Fibroblast of skin of scalp (primary cell): ENCODE measurements around the gene INAFM1.
"Not testable (repeated sequence)": the region's sequence is repeated elsewhere in the genome, so short reads cannot be mapped to it uniquely, and the experiment has no call there.

Experiments used
- DNase-seq: peaks from one replicate; pipeline ENCODE4 v3.0.0-alpha.2; 2013

The INAFM1 gene

GRCh38 chr19:47240996-47241918 is 33.4 kb upstream of the INAFM1 start:
- peak; percentile 85 for DNase-seq

DNA sequence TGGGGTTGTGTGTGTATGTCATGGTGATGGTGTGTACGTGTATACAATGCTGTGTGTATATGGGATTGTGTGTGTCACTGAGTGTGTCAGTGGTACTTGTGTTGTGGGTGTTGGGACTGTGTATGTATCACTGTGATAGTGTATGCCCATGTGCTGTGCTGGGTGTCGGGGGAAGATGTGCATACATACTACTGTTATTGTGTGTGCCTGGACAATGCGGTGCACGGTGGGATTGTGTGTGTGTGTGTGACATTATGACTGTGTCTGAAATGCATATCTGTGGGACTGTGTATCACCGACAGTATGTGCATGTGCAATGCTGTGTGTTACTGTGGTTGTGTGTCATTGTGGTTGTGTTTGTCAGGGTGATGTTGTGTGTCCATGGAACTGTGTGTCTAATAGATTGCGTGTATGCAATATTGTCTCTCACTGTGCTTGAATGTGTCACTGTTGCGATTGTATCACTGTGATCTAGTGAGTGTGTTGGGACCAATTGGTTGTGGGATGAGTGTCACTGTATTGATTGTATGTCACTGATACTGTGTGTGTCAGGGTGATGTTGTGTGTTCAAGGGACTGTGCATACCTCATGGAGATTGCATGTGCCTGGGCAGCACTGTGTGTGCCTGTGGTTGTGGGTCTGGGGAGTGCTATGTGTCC is 32.6 kb upstream of the INAFM1 start:
- DNase-seq, result no peak

DNA sequence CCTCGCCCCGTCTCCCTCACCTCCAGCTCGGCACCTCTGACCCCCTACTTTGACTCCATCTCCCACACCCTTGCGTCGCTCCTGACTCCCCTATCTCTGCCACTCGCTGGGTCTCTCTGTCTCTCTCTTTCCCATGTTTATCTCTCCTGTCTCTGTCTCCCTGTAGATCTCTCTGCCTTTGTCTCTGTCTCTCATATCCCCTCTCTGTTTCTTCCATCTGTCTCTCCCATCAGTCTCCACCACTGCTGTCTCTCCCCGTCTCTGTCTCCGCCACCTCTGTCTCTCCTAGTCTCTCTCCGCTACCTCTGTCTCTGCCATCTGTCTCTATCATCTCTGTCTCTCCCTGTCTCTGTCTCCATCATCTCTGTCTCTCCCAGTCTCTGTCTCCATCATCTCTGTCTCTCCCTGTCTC is 31.3 kb upstream of the INAFM1 start:
- no peak for DNase-seq

GRCh38 chr19:47243776-47244547 is 30.7 kb upstream of the INAFM1 start:
- DNase-seq, result peak; percentile 99

DNA sequence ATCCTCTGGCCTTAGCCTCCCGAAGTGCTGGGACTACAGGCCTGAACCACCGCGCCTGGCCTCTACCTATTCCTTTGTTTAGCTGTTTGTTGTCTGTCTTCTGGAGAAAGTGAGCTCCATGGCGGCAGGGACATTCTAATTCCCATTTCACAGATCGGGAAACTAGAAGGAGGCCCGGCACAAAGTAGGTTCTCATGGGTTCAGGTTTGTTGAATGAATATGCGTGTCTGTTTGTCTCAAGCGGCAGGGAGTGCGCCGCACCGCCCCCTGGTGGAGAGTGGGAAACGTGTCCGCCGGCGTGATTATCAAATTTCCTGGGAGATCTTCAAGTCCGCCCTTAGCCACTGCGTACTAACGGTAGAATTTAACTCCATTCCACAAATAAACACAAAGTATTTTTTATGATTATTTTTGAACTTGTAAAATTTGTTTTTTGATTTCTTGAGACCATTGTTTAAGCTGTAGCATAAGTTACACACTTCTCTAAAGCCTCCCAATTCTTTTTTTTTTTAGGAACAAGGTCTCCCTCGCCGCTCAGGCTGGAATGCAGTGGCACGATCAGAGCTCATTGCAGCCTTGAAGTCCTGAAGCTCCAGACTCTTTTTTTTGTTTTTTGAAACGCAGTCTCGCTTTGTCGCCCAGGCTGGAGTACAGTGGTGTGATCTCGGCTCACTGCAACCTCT is 27.2 kb upstream of the INAFM1 start:
- peak; percentile 76 for DNase-seq

DNA sequence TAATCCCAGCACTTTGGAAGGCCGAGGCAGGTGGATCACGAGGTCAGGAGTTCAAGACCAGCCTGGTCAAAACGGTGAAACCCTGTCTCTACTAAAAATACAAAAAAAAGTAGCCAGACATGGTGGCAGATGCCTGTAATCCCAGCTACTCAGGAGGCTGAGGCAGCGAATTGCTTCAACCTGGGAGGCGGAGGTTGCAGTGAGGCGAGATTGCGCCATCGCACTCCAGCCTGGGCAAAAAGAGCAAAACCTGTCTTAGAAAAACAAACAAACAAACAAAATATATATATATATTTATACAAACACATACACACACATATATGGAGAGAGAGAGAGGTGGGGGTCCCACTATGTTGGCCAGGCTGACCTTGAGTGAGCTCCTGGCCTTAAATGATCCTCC is 21.7 kb upstream of the INAFM1 start:
- DNase-seq, result not testable (repeated sequence)

DNA sequence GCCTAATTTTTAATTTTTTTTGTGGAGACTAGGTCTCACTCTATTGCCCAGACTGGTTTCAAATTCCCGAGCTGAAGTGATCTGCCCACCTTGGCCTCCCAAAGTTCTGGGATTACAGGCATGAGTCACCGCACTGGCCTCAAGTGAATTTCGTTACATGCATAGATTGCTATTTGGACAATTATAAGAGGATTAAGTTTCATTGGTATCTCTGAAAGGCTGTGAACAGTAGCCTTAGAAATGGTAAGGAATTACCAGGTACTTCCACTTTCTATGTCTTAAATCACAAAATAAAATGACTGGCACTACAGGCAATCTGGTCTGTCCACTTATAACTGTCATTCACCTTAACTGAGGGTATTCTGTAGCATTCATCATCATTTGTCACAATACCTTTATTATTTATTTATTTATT is 21.2 kb upstream of the INAFM1 start:
- peak; percentile 89 for DNase-seq

DNA sequence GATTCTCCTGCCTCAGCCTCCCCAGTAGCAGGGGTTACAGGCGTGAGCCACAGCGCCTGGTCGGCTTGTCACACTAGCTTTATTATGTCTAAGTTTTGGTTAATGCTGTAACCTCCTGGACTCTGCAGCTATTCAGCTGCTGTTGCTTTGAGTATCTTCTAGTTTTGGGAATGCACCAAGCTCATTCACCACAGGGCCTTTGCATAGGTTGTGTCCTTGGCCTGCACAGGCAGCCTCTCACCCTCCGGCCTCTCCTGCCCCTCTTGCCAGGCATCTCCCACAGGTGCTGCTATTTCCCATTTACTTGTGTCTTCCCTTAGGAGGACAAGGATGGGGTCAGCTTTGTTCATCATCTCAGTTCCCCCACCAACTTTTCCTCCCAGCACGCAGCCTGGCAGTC is 20.7 kb upstream of the INAFM1 start:
- no peak for DNase-seq

GRCh38 chr19:47255879-47256692 is 18.6 kb upstream of the INAFM1 start, which contains the start of gene CCDC9:
Gene CCDC9, plus strand, starts transcription at chr19:47256525. Its CDS starts 1,876 bp downstream, at chr19:47258401.
- DNase-seq, result peak; percentile 98

GRCh38 chr19:47256693-47257410 is 17.8 kb upstream of the INAFM1 start:
- peak; percentile 99 for DNase-seq

GRCh38 chr19:47257411-47258169 is 17.1 kb upstream of the INAFM1 start:
- DNase-seq, result no peak

DNA sequence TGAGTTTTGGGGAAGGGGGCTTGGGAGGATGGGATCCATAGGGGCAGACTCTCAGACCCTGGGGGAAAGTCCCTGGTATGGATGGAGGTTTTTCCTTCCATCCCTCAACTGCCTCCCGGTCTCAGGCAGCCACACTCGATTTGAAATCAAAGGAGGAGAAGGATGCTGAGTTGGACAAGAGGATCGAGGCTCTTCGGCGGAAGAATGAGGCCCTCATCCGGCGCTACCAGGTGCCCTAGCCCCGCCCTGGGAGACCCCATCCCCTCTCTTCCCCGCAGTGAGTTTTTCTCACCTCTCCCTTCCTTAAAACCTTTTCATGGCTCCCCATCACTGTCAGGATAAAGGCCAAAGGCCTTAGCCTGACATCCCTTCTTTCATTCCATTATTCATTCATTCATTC is 16.3 kb upstream of the INAFM1 start:
- no peak for DNase-seq

GRCh38 chr19:47258895-47259555 is 15.7 kb upstream of the INAFM1 start:
- DNase-seq, result no peak

- no peak for DNase-seq
Measured at GRCh38 chr19:47260476-47260875, 14.2 kb upstream of the INAFM1 start.

DNA sequence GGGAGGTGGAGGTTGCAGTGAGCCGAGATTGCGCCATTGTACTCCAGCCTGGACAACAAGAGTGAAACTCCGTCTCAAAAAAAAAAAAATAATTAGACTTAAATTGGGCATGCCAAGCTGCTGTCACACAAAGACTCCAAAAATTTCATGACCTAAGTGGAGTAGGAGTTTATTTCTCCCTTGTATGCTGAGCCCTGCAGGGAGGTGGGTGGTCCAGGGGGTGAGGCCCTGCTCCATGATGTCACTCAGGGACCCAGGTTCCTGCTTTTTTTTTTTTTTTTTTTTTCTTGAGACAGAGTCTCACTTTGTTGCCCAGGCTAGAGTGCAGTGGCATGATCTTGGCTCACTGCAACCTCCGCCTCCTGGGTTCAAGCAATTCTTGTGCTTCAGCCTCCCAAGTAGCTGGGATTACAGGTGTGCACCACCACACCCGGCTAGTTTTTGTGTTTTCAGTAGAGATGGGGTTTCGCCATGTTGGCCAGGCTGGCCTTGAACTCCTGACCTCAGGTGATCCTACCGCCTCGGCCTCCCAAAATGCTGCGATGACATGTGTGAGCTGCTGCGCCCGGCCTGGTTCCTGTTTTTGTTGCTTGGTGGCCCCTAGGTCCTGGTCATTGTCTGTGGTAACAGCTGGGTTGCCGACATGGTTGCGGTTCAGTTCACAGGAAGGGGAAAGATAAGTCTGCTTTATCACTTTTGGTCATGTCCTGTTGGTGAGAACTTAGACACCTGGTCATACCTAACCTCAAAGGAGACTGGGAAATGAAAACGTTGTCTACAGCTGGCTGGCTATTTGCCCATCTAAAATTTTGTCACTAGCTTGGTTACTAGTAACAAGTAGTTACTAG is 12.5 kb upstream of the INAFM1 start:
- DNase-seq, result not testable (repeated sequence)

DNA sequence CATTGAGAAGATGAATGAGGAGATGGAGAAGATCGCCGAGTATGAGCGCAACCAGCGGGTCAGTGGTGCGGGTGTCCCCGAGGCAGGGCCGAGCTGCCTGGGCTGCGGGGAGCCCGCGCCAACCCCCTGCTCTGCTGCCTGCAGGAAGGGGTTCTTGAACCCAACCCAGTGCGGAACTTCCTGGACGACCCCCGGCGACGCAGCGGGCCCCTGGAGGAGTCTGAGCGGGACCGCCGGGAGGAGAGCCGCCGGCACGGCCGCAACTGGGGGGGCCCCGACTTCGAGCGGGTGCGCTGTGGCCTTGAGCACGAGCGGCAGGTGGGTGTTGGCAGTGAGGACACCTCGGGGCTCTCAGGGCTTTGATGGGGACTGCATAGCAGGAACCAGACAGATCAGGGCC is 10.1 kb upstream of the INAFM1 start:
- DNase-seq, result no peak

DNA sequence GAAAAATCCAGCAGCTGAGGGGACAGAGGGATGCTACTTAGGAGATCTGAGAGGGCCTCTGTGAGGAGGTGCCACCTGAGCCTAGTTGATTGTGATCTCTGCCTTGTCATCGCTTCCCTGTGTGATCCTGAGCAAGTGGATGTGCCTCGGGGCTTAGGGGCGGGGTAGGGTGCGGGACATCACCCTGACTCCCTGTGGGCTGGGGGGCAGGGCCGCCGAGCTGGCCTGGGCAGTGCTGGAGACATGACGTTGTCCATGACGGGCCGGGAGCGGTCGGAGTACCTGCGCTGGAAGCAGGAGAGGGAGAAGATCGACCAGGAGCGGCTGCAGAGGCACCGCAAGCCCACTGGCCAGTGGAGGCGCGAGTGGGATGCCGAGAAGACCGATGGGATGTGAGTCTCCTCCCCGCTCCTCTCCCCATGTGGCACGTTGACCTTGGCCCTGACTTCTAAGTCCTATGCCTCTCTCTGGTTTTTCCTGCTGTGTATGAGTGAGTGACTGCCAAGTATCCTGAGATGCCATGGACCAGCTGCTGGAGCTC is 8.2 kb upstream of the INAFM1 start:
- no peak for DNase-seq

- DNase-seq, result no peak
Measured at GRCh38 chr19:47267350-47267759, 7.3 kb upstream of the INAFM1 start.
